HEK293 (cell line): Measurements from ENCODE around the gene EIPR1.

Experiments used
- CTCF ChIA-PET: fragments of 350-600 bp; formaldehyde crosslinking; extraction: SDS; loops from one replicate; lab custom pipeline; 2021; ENCODE audit warnings: antibody characterized with exemption; lab: Yijun Ruan, JAX
- POLR2A ChIA-PET: fragments of 300-600 bp; formaldehyde crosslinking; extraction: SDS; loops from one replicate; lab custom pipeline; 2020; ENCODE audit warnings: antibody characterized with exemption, inconsistent platforms; lab: Yijun Ruan, JAX
- H3K27ac ChIP-seq: fragments of 200-500 bp; sonication (Bioruptor generic); 2 replicates; pipeline ENCODE4 v1.5.1; 2014; ENCODE audit warnings: low read depth, low read length, control low read depth, inconsistent platforms; ENCODE audit errors: extremely low read depth
- H3K36me3 ChIP-seq, 2 experiments: fragments of 200-500 bp in 1 of 2; sonication (Bioruptor generic) in 1 of 2; 1 replicate in 1 of 2; 2 replicates in 1 of 2; pipeline ENCODE4 v1.5.1; 2014 to 2017; ENCODE audit warnings: inconsistent platforms in 2 of 2, low read length in 2 of 2; ENCODE audit not compliant: control insufficient read depth in 2 of 2, insufficient read depth in 1 of 2
- H3K4me1 ChIP-seq: fragments of 200-500 bp; sonication (Bioruptor generic); 2 replicates; pipeline ENCODE4 v1.5.1; 2014; ENCODE audit warnings: mild to moderate bottlenecking, low read length, inconsistent platforms; ENCODE audit not compliant: control insufficient read depth, insufficient read depth
- H3K4me3 ChIP-seq: 2 replicates; pipeline ENCODE4 v1.5.1; 2011; ENCODE audit warnings: low read depth, mild to moderate bottlenecking, control low read depth, low read length, moderate library complexity
- H3K9me3 ChIP-seq: fragments of 200-500 bp; sonication (Bioruptor generic); 2 replicates; pipeline ENCODE4 v1.5.1; 2014; ENCODE audit warnings: low read depth, low read length, inconsistent platforms; ENCODE audit not compliant: control insufficient read depth, insufficient read depth
- BCL11A ChIP-seq: fragments of 450-650 bp; formaldehyde crosslinking; IDR thresholded peaks from 2 replicates; pipeline ENCODE4 v1.5.1; 2016; ENCODE audit warnings: low read depth, missing biosample characterization, missing genetic modification characterization
- FEZF1 ChIP-seq: fragments of 450-650 bp; formaldehyde crosslinking; IDR thresholded peaks from 2 replicates; pipeline ENCODE4 v1.5.1; 2016; ENCODE audit warnings: missing biosample characterization, missing genetic modification characterization
- HOXA7 ChIP-seq: sonication (generic); formaldehyde crosslinking; IDR thresholded peaks from 2 replicates; pipeline ENCODE4 v1.8.1; 2022; ENCODE audit warnings: missing genetic modification reagents, borderline replicate concordance
- KLF16 ChIP-seq: fragments of 450-650 bp; formaldehyde crosslinking; IDR thresholded peaks from 2 replicates; pipeline ENCODE4 v1.5.1; 2017; ENCODE audit warnings: missing biosample characterization, missing genetic modification characterization
- REPIN1 ChIP-seq: fragments of 450-650 bp; formaldehyde crosslinking; IDR thresholded peaks from 2 replicates; pipeline ENCODE4 v1.5.1; 2017; ENCODE audit warnings: missing biosample characterization, missing genetic modification characterization, low read depth
- SCRT2 ChIP-seq: fragments of 450-650 bp; formaldehyde crosslinking; IDR thresholded peaks from 2 replicates; pipeline ENCODE4 v1.5.1; 2016; ENCODE audit warnings: missing biosample characterization, missing genetic modification characterization
- ZBTB17 ChIP-seq: fragments of 450-650 bp; formaldehyde crosslinking; IDR thresholded peaks from 2 replicates; pipeline ENCODE4 v1.5.1; 2016; ENCODE audit warnings: missing biosample characterization, missing genetic modification characterization
- ZNF24 ChIP-seq: fragments of 450-650 bp; formaldehyde crosslinking; IDR thresholded peaks from 2 replicates; pipeline ENCODE4 v1.5.1; 2016; ENCODE audit warnings: missing biosample characterization, missing genetic modification characterization
- ZNF266 ChIP-seq: fragments of 450-650 bp; formaldehyde crosslinking; IDR thresholded peaks from 2 replicates; pipeline ENCODE4 v1.5.1; 2016; ENCODE audit warnings: missing biosample characterization, missing genetic modification characterization, low read depth
- ZNF521 ChIP-seq: fragments of 450-650 bp; formaldehyde crosslinking; IDR thresholded peaks from 2 replicates; pipeline ENCODE4 v1.5.1; 2017; ENCODE audit warnings: missing biosample characterization, mild to moderate bottlenecking, missing genetic modification characterization
- ZNF549 ChIP-seq: fragments of 450-650 bp; IDR thresholded peaks from 2 replicates; pipeline ENCODE4 v1.5.1; 2018; ENCODE audit warnings: missing biosample characterization, missing genetic modification characterization, mild to moderate bottlenecking, inconsistent platforms, moderate library complexity
- ZNF585B ChIP-seq: fragments of 450-650 bp; formaldehyde crosslinking; IDR thresholded peaks from 2 replicates; pipeline ENCODE4 v1.5.1; 2016; ENCODE audit warnings: missing biosample characterization, missing genetic modification characterization
- ZNF664 ChIP-seq: fragments of 450-650 bp; formaldehyde crosslinking; IDR thresholded peaks from 2 replicates; pipeline ENCODE4 v1.5.1; 2016; ENCODE audit warnings: missing biosample characterization, missing genetic modification characterization
- ZNF791 ChIP-seq: fragments of 450-650 bp; formaldehyde crosslinking; IDR thresholded peaks from 2 replicates; pipeline ENCODE4 v1.5.1; 2016; ENCODE audit warnings: missing biosample characterization, missing genetic modification characterization
- TF ChIP-seq, protein P1 (sequence below): fragments of 450-650 bp; formaldehyde crosslinking; IDR thresholded peaks from 2 replicates; pipeline ENCODE4 v1.5.1; 2016; ENCODE audit warnings: missing biosample characterization, missing genetic modification characterization
- TF ChIP-seq, protein P2 (sequence below): fragments of 450-650 bp; formaldehyde crosslinking; IDR thresholded peaks from 2 replicates; pipeline ENCODE4 v1.5.1; 2017; ENCODE audit warnings: missing biosample characterization, missing genetic modification characterization
- TF ChIP-seq, protein P3 (sequence below): fragments of 450-650 bp; formaldehyde crosslinking; IDR thresholded peaks from 2 replicates; pipeline ENCODE4 v1.5.0; 2017; ENCODE audit warnings: missing biosample characterization, missing genetic modification characterization, borderline replicate concordance

The EIPR1 gene

DNA sequence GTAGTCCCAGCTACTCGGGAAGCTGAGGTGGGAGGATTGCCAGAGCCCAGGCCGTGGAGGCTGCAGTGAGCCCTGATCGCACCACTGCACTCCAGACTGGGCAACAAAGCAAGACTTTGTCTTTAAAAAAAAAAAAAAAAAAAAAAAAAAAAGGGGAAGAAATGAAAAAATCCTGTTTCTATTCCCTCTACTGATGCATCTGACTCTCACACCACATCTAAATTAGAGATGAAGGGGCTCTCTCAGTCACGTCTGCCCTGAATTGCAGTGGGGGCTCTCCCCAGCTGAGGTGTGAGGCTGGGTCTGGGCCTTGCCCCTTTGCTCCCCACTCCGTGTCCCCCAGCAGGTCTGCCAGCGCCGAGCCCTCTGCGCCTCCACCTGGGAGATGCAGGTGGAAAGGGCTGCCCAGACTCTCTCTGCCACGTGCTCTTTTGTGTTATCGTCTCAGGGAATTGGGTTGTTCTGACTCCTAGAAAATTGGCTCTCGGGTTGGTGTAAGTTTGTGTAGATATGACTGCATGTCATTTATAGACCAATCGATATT is 32.1 kb upstream of the EIPR1 start:
- Histone ChIP-seq H3K9me3 (no peaks in the 10 kb centered on the region), H3K4me1 (no peaks in the 10 kb centered on the region), H3K4me3 (no peak overlapping the region), H3K36me3 (peaks cover 0 to 24% of the 10 kb centered on the region in 2 experiments), H3K27ac (no peak overlapping the region)
- POLR2A ChIA-PET, result no interaction called here
- TF ChIP-seq, protein P1, sequence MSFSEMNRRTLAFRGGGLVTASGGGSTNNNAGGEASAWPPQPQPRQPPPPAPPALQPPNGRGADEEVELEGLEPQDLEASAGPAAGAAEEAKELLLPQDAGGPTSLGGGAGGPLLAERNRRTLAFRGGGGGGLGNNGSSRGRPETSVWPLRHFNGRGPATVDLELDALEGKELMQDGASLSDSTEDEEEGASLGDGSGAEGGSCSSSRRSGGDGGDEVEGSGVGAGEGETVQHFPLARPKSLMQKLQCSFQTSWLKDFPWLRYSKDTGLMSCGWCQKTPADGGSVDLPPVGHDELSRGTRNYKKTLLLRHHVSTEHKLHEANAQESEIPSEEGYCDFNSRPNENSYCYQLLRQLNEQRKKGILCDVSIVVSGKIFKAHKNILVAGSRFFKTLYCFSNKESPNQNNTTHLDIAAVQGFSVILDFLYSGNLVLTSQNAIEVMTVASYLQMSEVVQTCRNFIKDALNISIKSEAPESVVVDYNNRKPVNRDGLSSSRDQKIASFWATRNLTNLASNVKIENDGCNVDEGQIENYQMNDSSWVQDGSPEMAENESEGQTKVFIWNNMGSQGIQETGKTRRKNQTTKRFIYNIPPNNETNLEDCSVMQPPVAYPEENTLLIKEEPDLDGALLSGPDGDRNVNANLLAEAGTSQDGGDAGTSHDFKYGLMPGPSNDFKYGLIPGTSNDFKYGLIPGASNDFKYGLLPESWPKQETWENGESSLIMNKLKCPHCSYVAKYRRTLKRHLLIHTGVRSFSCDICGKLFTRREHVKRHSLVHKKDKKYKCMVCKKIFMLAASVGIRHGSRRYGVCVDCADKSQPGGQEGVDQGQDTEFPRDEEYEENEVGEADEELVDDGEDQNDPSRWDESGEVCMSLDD (tag by site-specific recombination), result no peak
- TF ChIP-seq, protein P2, sequence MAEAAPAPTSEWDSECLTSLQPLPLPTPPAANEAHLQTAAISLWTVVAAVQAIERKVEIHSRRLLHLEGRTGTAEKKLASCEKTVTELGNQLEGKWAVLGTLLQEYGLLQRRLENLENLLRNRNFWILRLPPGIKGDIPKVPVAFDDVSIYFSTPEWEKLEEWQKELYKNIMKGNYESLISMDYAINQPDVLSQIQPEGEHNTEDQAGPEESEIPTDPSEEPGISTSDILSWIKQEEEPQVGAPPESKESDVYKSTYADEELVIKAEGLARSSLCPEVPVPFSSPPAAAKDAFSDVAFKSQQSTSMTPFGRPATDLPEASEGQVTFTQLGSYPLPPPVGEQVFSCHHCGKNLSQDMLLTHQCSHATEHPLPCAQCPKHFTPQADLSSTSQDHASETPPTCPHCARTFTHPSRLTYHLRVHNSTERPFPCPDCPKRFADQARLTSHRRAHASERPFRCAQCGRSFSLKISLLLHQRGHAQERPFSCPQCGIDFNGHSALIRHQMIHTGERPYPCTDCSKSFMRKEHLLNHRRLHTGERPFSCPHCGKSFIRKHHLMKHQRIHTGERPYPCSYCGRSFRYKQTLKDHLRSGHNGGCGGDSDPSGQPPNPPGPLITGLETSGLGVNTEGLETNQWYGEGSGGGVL, result no peak
- CTCF ChIA-PET, result interaction anchor here (2.0 kb wide), 1 partner anchor 14 kb away, joined by 8 read pairs; no protein-coding TSS in a partner anchor

DNA sequence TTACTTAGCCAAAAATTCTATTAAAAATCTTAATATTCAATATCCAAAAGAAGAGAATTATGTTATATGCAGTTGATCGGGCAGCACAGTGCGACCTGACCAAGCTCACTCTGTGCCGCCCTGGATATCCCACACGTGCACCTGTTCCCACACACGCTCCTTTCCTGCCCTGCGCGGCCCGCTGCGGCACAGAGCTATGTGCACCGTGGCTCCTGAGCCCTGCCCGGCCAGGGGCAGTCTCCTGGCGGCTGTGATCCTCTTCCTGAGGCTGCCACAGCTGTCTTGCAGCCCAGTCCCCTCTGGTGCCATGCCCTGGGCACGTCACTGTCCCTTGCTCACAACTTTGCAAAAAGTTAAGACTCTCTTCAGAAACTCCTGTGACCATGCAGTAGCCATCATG is 31.2 kb upstream of the EIPR1 start:
- CTCF ChIA-PET, result interaction anchor here (2.0 kb wide), 1 partner anchor 15 kb away, joined by 8 read pairs; no protein-coding TSS in a partner anchor
- no peaks in the 10 kb centered on the region for H3K4me1 ChIP-seq
- TF ChIP-seq ZNF585B (tag by site-specific recombination) (no peak), FEZF1 (tag by site-specific recombination) (no peak), HOXA7 (no peak), ZNF24 (no peak), SCRT2 (tag by site-specific recombination) (no peak), ZNF664 (tag by site-specific recombination) (no peak), REPIN1 (tag by site-specific recombination) (no peak), ZNF549 (tag by site-specific recombination) (no peak), ZNF791 (tag by site-specific recombination) (no peak), ZNF521 (no peak), ZNF266 (tag by site-specific recombination) (no peak), KLF16 (tag by site-specific recombination) (no peak), BCL11A (tag by site-specific recombination) (no peak), ZBTB17 (tag by site-specific recombination) (no peak)
- TF ChIP-seq, protein P3, sequence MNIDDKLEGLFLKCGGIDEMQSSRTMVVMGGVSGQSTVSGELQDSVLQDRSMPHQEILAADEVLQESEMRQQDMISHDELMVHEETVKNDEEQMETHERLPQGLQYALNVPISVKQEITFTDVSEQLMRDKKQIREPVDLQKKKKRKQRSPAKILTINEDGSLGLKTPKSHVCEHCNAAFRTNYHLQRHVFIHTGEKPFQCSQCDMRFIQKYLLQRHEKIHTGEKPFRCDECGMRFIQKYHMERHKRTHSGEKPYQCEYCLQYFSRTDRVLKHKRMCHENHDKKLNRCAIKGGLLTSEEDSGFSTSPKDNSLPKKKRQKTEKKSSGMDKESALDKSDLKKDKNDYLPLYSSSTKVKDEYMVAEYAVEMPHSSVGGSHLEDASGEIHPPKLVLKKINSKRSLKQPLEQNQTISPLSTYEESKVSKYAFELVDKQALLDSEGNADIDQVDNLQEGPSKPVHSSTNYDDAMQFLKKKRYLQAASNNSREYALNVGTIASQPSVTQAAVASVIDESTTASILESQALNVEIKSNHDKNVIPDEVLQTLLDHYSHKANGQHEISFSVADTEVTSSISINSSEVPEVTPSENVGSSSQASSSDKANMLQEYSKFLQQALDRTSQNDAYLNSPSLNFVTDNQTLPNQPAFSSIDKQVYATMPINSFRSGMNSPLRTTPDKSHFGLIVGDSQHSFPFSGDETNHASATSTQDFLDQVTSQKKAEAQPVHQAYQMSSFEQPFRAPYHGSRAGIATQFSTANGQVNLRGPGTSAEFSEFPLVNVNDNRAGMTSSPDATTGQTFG (tag by site-specific recombination), result no peak
- TF ChIP-seq, all 188 proteins: peak for 0
- Histone ChIP-seq H3K36me3 (peaks cover 0 to 21% of the 10 kb centered on the region in 2 experiments), H3K9me3 (no peaks in the 10 kb centered on the region), H3K27ac (no peak overlapping the region), H3K4me3 (no peak overlapping the region)
- POLR2A ChIA-PET, result no interaction called here
